HG02981 (cell line): ENCODE measurements around the gene TBC1D5.
A peak's percentile ranks its signal among the peaks of the same experiment; 100 is the strongest.

Experiments
- ATAC-seq: cut with Tn5 transposase; IDR thresholded peaks from one replicate; pipeline ENCODE4 v1.9.1; 2021; ENCODE audit warnings: mild to moderate bottlenecking, moderate library complexity; ENCODE audit not compliant: unreplicated experiment

TBC1D5 gene

GRCh38 chr3:17602126-17602525 lies 140.3 kb downstream of the TBC1D5 start:
- ATAC-seq = no peak

- no peak for ATAC-seq
Observed at GRCh38 chr3:17592956-17593355, 149.5 kb downstream of the TBC1D5 start.

GRCh38 chr3:17590465-17590864 lies 152.0 kb downstream of the TBC1D5 start:
- no peak for ATAC-seq

DNA sequence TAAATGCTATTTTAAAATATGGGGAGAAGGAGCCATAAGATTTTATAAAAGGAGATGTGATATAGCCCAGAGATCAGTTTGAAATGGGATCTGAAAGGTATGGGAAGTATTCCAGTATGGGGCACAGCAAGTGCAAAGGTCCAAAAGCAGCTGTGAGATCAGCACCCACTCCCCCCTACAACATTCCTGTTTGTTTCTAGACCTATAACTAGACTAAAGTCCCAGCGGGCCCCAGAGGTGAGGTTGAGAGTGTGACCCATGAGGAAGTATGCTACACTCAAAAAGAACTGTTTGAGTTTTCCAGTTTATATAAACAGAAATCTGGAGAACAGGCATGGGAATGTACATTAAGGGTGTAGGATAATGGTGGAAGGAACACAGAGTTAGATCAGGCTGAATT lies 152.5 kb downstream of the TBC1D5 start:
- no peak for ATAC-seq

- no peak for ATAC-seq
Observed at GRCh38 chr3:17588422-17588821, 154.0 kb downstream of the TBC1D5 start.

GRCh38 chr3:17585394-17586325 lies 156.8 kb downstream of the TBC1D5 start:
- no peak for ATAC-seq

DNA sequence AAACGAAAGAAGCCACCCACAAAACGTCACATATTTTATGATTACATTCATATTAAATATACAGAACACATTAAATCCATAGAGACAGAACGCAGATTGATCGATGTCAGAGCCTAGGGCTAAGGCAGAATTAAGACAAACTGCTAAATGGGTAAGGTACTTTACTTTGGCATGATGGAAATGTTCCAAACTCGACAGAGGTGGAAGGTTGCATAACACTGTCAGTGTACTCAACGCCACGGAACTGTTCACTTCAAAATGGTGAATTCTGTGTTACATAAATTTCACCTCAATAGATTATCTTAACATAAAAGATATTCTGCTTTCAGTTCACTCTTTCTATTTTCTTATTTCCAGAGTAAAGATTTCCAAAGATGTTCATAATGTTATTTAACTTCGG lies 158.4 kb downstream of the TBC1D5 start:
- ATAC-seq = no peak

DNA sequence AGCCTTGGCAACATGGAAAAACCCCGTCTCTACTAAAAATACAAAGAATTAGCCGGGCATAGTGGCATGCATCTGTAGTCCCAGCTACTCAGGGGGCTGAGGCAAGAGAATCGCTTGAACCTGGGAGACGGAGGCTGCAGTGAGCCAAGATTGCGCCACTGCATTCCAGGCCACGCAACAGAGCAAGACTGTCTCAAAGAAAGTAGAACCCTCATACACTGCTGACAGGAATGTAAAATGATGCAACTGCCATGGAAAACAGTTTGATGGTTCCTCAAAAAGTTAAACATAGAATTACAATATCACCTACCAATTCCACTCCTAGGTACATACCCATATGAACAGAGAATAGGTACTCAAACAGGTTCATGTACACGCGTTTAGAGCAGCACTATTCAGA lies 158.9 kb downstream of the TBC1D5 start:
- ATAC-seq = no peak

- no peak for ATAC-seq
Observed at GRCh38 chr3:17581421-17582080, 160.9 kb downstream of the TBC1D5 start.

DNA sequence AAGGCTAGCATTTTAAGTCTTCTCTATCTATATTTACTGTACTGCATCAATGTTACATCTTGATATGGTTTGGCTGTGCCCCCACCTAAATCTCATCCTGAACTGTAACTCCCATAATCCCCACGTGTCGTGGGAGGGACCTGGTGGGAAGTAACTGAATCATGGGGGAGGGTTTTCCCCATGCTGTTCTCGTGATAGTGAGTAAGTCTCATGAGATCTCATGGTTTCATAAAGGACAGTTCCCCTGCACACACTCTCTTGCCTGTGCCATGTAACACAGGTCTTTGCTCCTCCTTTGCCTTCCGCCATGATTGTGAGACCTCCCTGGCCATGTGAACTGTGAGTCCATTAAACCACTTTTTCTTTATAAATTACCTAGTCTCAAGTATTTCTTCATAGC lies 161.5 kb downstream of the TBC1D5 start:
- ATAC-seq = no peak

GRCh38 chr3:17579289-17580031 lies 163.0 kb downstream of the TBC1D5 start:
- ATAC-seq = peak; percentile 94

- ATAC-seq = no peak
Observed at GRCh38 chr3:17577796-17578520, 164.5 kb downstream of the TBC1D5 start.

GRCh38 chr3:17573396-17573795 lies 169.0 kb downstream of the TBC1D5 start:
- peak; percentile 93 for ATAC-seq

DNA sequence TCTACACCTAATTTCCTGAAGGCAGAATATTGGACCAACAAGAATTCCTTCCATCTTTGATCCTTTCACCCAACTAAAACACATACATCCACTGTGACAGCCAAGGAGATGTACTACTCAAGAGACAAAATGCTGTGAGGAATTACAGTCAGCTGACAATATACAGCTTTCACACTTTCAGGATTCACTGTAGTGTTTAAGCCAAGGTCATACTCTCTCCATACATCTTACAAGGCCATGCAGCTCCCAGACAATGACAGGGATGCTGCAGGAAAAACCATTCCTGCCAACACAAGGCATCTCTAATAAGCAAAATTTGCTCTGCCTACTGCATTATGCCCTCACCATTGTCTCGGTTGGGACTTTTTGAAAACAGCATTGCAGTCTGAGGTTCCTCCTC lies 170.7 kb downstream of the TBC1D5 start:
- no peak for ATAC-seq

DNA sequence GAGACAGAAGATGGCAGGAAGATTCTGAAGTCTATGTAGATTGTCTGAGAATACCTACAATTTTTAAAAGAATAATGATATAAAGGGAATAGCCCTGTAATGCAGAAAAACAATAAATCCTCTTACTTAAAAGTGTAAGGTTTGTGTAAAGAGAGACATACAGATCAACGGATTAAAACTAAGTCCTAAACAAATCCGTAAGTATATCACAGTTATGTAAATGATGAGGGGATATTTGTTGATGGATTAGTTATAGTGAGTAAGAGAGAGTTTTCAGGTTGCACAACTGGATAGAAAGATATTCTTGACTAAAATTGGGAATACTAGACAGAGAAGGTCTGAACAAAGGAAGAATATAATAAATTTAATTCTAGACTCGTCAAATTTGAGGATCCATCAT lies 179.6 kb downstream of the TBC1D5 start:
- ATAC-seq = no peak

DNA sequence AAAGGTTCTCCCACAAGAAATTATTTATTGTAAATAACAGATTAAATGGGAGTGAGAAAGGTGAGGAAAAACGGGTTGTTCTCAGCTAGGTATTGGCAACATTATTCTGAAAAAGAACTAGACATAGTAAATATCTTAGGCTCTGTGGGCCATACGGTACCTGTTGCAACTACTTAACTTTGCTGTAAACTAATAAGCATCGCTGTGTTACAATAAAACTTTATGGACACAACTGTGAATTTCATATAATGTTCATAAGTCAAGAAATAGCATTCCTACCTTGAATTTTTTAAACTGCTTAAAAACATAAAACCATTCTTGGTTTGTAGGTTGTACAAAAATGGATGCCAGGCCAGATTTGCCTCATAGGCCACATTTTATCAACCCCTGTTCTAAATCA lies 183.9 kb downstream of the TBC1D5 start:
- no peak for ATAC-seq

DNA sequence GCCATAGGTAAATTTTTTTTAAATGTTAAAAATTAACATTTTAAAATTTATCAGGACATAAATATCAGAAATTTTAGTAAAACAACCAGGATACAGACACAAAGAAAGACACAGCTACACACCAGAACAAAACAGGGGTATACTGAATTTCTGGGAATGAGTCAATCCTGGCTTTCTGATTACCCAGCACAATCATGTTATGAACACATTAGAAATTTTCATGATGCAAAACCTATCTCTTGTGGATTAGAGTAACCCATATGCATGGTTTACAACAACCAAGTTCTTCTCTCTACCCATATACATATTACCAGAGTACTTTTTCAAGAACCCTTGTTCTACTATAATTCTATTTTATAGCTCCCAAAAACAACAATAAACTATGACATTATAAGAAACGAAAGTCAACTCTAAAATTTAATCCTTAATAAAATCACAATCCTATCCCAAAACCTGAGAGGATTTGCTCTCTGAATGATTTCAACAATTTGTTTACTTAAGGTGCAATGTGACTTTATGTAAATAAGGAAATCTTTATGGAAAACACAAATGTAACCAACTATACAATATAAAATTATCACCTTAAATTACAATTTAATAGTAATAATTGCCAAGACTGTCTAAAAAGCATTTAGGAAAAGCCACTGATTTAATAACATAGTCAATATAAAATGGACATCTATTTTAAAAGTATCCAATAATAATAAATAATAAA lies 184.5 kb downstream of the TBC1D5 start:
- no peak for ATAC-seq

DNA sequence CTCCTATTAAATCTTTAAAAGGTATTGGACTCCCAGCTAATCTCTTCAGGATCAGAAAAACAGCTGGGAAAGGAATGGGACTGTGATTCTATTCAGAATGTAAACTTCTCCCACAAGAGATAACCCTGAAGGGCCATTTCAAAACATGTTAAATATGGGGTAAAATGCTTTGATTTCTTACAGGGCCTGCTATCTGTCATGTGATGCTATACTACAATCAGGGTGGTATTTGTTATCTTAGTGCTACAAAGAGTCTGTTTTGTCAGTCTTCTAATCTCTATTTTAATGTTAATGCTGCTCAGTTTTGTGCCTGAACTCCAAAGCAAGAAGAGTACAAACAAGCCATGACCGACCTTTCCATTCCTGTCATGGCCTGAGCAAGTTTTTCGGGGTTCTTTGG lies 186.9 kb downstream of the TBC1D5 start:
- ATAC-seq = no peak

DNA sequence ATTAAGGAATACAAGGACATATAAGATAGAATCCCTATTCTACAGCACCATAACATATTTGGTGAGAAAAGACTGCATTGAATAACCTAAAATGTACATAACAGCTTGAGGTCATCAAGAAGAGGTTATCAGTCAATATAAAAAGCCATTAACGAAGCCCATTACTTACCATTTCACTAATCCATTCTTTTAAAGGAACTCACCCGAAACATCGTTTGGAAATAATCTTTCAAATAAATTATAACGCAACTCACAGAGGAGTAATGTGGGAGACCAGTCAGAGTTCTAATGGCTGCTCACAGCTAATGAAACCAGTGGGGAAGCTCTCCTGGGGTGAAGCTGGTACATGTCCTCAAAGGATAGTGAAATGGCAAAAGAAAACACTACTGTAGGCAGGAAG lies 188.4 kb downstream of the TBC1D5 start:
- ATAC-seq = no peak

DNA sequence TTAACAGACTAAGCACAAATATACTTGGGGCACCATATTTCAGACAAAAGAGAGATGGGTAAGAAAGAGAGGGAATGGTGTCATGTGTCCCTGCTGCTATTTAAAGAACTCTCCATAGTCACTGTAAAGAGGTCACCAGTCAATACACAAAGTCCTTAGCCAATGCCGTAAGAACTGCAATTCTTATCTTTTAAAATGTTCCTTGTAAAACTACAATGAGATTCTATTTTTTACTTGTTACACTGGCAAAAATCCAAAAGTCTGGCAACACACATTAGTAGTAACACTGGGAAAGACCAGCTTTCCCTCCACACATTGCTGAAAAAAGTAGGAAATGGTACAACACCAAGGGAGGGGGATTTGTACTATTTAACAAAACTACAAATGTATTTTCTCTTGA lies 189.4 kb downstream of the TBC1D5 start:
- no peak for ATAC-seq
